HFF-Myc (cell line): Measurements from ENCODE around the gene RTP4.
A peak's percentile ranks its signal among the peaks of the same experiment; 100 is the strongest.

Experiments used
- DNase-seq: peaks from one replicate; pipeline ENCODE4 v3.0.0-alpha.2; 2011; ENCODE audit warnings: low read depth; ENCODE audit errors: extremely low read depth
- H3K4me3 ChIP-seq: replicated peaks from 2 replicates; pipeline ENCODE4 v1.5.1; 2011; ENCODE audit warnings: low read depth, mild to moderate bottlenecking, control low read depth, low read length
- TF ChIP-seq, protein P1 (sequence below): IDR thresholded peaks from 2 replicates; pipeline ENCODE4 v1.5.1; 2012; ENCODE audit warnings: mild to moderate bottlenecking, low read depth, low read length, control low read depth; ENCODE audit errors: missing control alignments

RTP4 gene, protein sequence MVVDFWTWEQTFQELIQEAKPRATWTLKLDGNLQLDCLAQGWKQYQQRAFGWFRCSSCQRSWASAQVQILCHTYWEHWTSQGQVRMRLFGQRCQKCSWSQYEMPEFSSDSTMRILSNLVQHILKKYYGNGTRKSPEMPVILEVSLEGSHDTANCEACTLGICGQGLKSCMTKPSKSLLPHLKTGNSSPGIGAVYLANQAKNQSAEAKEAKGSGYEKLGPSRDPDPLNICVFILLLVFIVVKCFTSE

DNA sequence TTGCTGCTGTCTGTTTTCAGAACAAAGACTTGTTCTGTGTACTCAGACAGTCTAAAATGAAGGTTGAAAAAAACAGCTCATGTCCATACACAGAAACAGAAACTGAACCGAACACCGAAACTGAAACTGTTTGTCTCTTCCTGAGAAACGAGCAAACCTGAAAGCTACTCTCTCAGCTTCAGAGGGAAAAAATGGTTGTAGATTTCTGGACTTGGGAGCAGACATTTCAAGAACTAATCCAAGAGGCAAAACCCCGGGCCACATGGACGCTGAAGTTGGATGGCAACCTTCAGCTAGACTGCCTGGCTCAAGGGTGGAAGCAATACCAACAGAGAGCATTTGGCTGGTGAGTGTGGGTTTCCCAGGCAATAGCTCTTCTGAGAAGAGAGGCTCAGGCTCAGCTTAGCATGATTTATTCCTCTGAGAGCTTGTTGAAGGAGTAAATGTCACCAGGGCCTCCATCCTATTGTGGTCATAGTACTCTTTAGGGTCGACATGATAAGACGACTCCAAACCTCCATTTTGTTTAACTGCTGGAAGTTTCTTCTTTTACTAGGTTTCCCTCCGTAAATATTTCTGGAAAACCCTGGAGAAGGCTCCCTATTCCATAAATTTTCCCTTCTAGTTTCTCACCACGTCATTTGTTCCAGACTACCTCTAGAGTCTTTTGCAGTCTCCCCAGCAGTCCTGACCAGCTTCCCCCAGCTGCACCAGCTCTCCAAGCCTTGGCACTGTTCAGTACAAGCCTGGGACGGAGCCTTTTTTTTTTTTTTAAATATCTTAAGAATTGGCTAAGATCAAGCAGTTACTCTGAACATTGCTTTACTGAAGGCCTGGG, at the start of gene RTP4:
TSS of gene RTP4 (plus strand) at position 135 of the 838 bp plus-strand sequence. CDS start at position 192, 57 bp downstream.
- peak within 1 kb of the TSS; percentile 31 for H3K4me3 ChIP-seq
- TF ChIP-seq, protein P1, sequence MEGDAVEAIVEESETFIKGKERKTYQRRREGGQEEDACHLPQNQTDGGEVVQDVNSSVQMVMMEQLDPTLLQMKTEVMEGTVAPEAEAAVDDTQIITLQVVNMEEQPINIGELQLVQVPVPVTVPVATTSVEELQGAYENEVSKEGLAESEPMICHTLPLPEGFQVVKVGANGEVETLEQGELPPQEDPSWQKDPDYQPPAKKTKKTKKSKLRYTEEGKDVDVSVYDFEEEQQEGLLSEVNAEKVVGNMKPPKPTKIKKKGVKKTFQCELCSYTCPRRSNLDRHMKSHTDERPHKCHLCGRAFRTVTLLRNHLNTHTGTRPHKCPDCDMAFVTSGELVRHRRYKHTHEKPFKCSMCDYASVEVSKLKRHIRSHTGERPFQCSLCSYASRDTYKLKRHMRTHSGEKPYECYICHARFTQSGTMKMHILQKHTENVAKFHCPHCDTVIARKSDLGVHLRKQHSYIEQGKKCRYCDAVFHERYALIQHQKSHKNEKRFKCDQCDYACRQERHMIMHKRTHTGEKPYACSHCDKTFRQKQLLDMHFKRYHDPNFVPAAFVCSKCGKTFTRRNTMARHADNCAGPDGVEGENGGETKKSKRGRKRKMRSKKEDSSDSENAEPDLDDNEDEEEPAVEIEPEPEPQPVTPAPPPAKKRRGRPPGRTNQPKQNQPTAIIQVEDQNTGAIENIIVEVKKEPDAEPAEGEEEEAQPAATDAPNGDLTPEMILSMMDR = no peak
- no peak for DNase-seq

DNA sequence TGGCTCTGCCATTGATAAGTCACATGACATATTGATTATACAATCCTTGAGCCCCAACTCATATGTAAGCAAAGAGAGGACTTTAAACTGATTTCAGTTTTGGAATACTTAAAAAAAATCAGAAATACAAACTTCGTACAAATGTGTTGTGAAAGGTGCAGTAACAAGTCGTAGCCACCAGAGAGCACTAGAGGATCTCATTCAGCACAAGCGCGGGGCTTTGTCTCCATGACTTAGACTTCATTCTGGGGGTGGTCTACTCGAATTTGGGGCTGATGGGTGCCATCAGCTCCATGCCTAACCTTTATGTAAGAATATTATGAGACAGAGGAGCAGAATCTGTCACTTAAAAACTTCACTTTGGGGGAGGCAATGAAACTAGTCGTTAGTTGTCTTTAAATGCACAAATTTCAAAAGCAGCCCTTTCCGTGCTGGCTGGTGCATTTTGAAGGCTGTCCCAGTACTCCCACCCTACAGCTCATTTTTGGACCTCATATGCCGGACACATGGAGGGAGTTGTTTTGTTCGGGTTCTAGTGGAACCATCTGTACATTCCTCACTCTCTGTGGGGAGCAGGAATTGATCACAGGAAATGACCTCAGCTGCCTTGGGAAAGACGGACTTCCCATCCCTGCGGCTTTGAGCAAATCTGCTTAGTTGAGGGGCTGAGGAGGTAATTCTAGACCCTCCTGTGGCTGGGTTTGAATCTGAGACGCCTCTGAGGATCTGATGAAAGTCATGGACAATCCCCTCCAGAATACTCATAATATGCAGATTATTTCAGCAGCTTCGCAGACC, 49.2 kb upstream of the RTP4 start:
- DNase-seq = peak; percentile 91
- TF ChIP-seq, protein P1 = peak; percentile 78
- H3K4me3 ChIP-seq = peak overlapping the region; percentile 19; the same call in 1 of the 2 replicates

DNA sequence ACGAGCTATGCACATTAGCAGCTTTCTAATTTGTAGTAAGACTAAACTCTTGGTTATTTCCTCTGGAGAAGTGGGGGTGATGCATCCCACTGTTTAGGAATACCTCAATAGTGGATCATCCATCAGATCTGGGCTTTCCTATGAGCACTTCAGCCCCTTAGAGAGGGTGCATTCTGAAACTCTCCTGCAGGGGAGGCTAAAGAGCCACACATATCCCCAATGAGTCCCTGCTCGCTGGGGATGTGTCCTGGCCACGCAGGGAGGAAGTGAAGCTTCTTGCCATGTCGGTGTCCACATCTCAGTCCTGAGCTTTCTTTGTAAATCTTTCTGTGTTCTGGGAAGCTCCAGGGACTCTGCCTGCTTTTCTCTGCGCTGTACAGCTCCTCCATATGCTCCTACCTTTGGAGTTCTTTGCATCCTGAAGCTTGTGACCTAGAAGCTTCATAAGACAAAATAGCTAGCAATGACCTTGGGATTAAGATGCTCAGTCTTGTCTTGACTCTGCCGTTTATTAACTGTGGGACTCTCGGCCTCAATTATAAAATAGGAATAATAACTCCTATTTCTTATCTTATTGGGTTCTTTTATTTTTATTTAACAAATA, 48.4 kb upstream of the RTP4 start:
- DNase-seq = peak; percentile 82
- TF ChIP-seq, protein P1 = peak; percentile 97
- H3K4me3 ChIP-seq = no peak overlapping the region

DNA sequence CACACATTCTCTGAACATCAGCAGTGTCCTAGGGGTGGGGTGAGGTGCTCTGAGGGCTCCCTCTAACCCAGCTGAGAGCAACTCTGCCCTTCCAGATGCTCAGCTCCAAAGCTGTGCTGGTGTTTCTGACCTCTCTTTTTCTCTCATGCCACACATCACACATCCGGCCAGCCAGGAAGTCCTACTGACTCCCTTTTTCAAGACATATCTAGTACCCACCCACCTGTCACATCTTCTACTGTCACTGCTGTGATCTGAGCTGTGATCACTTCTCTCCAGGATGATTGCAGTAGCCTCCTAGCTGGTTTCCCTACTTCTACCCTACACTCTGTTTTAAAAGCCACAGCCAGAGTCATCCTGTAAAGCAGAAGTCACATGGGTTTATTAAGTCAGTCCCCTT, 46.4 kb upstream of the RTP4 start:
- TF ChIP-seq, protein P1 = no peak
- no peak for DNase-seq
- H3K4me3 ChIP-seq = no peak overlapping the region

DNA sequence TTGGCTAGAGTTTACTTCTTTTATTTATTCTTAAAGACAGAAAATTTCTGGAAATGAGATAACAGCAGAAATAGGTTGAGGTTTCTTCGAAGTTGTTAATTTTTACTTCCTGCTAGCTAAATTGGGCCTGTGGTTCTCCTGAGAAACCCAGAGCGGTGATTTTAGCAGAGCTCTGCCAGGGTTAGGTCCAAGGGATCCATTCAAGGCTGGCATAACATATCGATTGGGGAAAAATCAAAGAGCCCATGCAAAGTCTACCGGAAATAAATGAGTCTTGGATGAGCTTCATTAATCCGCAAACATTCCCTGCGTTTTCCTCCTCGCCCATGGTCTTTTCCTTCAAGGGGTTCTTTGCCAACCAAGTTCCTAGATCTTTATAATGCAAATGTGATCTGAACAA, 45.9 kb upstream of the RTP4 start:
- no peak overlapping the region for H3K4me3 ChIP-seq
- TF ChIP-seq, protein P1 = no peak
- DNase-seq = no peak

DNA sequence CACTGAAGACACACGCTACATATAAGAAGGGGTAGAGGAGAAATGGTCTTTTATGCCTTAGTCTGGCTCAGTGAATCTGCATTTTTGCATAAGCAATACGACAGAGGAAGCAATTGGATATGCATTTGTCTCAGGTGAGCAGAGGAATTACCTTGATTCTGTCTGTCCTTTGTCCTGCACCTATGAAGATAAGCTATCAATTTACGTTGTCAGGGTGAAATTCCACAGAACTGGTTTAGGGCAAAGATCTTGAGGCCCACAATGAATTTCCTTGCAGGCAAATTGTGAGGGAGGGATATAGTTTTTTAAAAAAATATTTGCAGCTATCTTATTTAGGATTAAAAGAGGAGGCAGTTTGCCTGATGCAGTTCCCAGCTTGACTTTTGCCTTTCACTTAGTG, 45.1 kb upstream of the RTP4 start:
- no peak for DNase-seq
- TF ChIP-seq, protein P1 = no peak
- H3K4me3 ChIP-seq = no peak overlapping the region
